Neuronal stem cell (in vitro differentiated cells): ENCODE data around the gene OR4K1.
"Not testable (repeated sequence)": the region's sequence is repeated elsewhere in the genome, so short reads cannot be mapped to it uniquely, and the experiment has no call there.

Experiments used
- DNase-seq: peaks from one replicate; pipeline ENCODE4 v3.0.0-alpha.2; 2013; ENCODE audit warnings: low spot score
- H2AFZ ChIP-seq: one replicate; pipeline ENCODE4 v1.6.1; 2013; ENCODE audit warnings: mild to moderate bottlenecking, low read length, inconsistent platforms
- H2AK5ac ChIP-seq: 2 replicates; pipeline ENCODE4 v1.6.1; 2013; ENCODE audit warnings: low read depth, mild to moderate bottlenecking, inconsistent platforms, low read length, moderate library complexity, mixed read lengths
- H2BK120ac ChIP-seq: 2 replicates; pipeline ENCODE4 v1.6.1; 2013; ENCODE audit warnings: low read depth, mild to moderate bottlenecking, inconsistent platforms, low read length, moderate library complexity, mixed read lengths
- H2BK12ac ChIP-seq: one replicate; pipeline ENCODE4 v1.6.1; 2013; ENCODE audit warnings: low read length, inconsistent platforms
- H2BK15ac ChIP-seq: 2 replicates; pipeline ENCODE4 v1.6.1; 2013; ENCODE audit warnings: mild to moderate bottlenecking, low read length, inconsistent platforms, mixed read lengths
- H2BK5ac ChIP-seq: one replicate; pipeline ENCODE4 v1.6.1; 2013; ENCODE audit warnings: inconsistent platforms, mild to moderate bottlenecking, low read length, moderate library complexity
- H3K14ac ChIP-seq: one replicate; pipeline ENCODE4 v1.6.1; 2013; ENCODE audit warnings: low read length, inconsistent platforms
- H3K18ac ChIP-seq: 2 replicates; pipeline ENCODE4 v1.6.1; 2013; ENCODE audit warnings: low read length, inconsistent platforms
- H3K23ac ChIP-seq: 2 replicates; pipeline ENCODE4 v1.6.1; 2013; ENCODE audit warnings: low read depth, mild to moderate bottlenecking, mixed read lengths, low read length, inconsistent platforms; ENCODE audit not compliant: poor library complexity
- H3K27ac ChIP-seq: replicated peaks from 3 replicates; pipeline ENCODE4 v1.5.1; 2013; ENCODE audit warnings: low read length, inconsistent platforms
- H3K27me3 ChIP-seq, 3 experiments: 2 replicates each; pipeline ENCODE4 v1.6.1; 2013; ENCODE audit warnings: low read length in 3 of 3, mild to moderate bottlenecking in 2 of 3, inconsistent platforms in 1 of 3, low read depth in 1 of 3, mixed read lengths in 1 of 3, moderate library complexity in 1 of 3; ENCODE audit not compliant: control insufficient read depth in 3 of 3, insufficient read depth in 3 of 3
- H3K36me3 ChIP-seq, 2 donors: replicated peaks in 1 of 2; 2 replicates each; pipeline ENCODE4 v1.6.1; 2013; ENCODE audit warnings: low read length in 2 of 2; ENCODE audit not compliant: control insufficient read depth in 2 of 2, insufficient read depth in 2 of 2
- H3K4ac ChIP-seq: 2 replicates; pipeline ENCODE4 v1.6.1; 2013; ENCODE audit warnings: inconsistent platforms, mild to moderate bottlenecking, low read length, moderate library complexity
- H3K4me1 ChIP-seq, 2 donors: 1 replicate in 1 of 2; 2 replicates in 1 of 2; pipeline ENCODE4 v1.6.1; 2013; ENCODE audit warnings: low read length in 2 of 2, low read depth in 1 of 2; ENCODE audit not compliant: control insufficient read depth in 2 of 2, insufficient read depth in 1 of 2
- H3K4me2 ChIP-seq: one replicate; pipeline ENCODE4 v1.6.1; 2013; ENCODE audit warnings: mild to moderate bottlenecking, low read length, inconsistent platforms; ENCODE audit not compliant: insufficient read depth, poor library complexity, severe bottlenecking
- H3K4me3 ChIP-seq, 2 donors: 2 replicates each; pipeline ENCODE4 v1.5.1; 2013; ENCODE audit warnings: low read length in 2 of 2, mild to moderate bottlenecking in 2 of 2, inconsistent platforms in 1 of 2, moderate library complexity in 1 of 2
- H3K79me1 ChIP-seq: one replicate; pipeline ENCODE4 v1.6.1; 2013; ENCODE audit warnings: low read depth, mild to moderate bottlenecking, inconsistent platforms, low read length, moderate library complexity
- H3K9ac ChIP-seq: one replicate; pipeline ENCODE4 v1.6.1; 2013; ENCODE audit warnings: mild to moderate bottlenecking, low read depth, low read length, inconsistent platforms; ENCODE audit not compliant: poor library complexity
- H3K9me3 ChIP-seq, 2 donors: replicated peaks in 1 of 2; 2 replicates each; pipeline versions ENCODE3 to v1.6.1; 2013; ENCODE audit warnings: low read length in 2 of 2, mild to moderate bottlenecking in 2 of 2, inconsistent platforms in 1 of 2, low read depth in 1 of 2, mixed read lengths in 1 of 2, moderate library complexity in 1 of 2; ENCODE audit not compliant: control insufficient read depth in 2 of 2, insufficient read depth in 1 of 2
- H4K8ac ChIP-seq: one replicate; pipeline ENCODE4 v1.6.1; 2013; ENCODE audit warnings: low read depth, mild to moderate bottlenecking, inconsistent platforms, low read length, moderate library complexity
- H4K91ac ChIP-seq: one replicate; pipeline ENCODE4 v1.6.1; 2013; ENCODE audit warnings: low read length, low read depth, mild to moderate bottlenecking, inconsistent platforms; ENCODE audit not compliant: poor library complexity
- WGBS, 2 donors: extraction: QIAGEN DNeasy Blood & Tissue Kit; methylation state at CpG; one replicate each; pipeline ENCODE4 v1.1.7; 2013; ENCODE audit warnings: missing lambda C conversion rate in 2 of 2, mixed read lengths in 1 of 2; ENCODE audit not compliant: insufficient read length in 2 of 2, insufficient replicate concordance in 1 of 2; ENCODE audit errors: extremely low coverage in 2 of 2; 5-methylcytosine and 5-hydroxymethylcytosine counted together

OR4K1 gene

GRCh38 chr14:19949218-19949617 is 18.5 kb downstream of the OR4K1 start:
- Histone ChIP-seq H2BK5ac (no peak overlapping the region), H2BK120ac (no peak overlapping the region), H2BK12ac (no peak overlapping the region), H3K14ac (no peak overlapping the region), H3K4me2 (no peak overlapping the region), H2AFZ (no peak overlapping the region), H3K18ac (no peak overlapping the region), H3K4me1 (no peaks in the 10 kb centered on the region), H3K27me3 (no peaks in the 10 kb centered on the region), H3K4ac (no peak overlapping the region), H3K23ac (no peak overlapping the region), H3K4me3 (no peak overlapping the region), H3K27ac (no peak overlapping the region), H3K9ac (no peak overlapping the region), H4K8ac (no peak overlapping the region), H4K91ac (no peak overlapping the region), H2BK15ac (no peak overlapping the region), H3K36me3 (no peaks in the 10 kb centered on the region), H3K9me3 (no peaks in the 10 kb centered on the region), H3K79me1 (no peaks in the 10 kb centered on the region), H2AK5ac (no peak overlapping the region)
- WGBS, 2 donors: 100% methylated on average over 1 of the region's 2 CpGs
- no peak for DNase-seq

- not testable (repeated sequence) for H2BK15ac ChIP-seq, DNase-seq, H4K91ac ChIP-seq, H3K79me1 ChIP-seq, H2BK5ac ChIP-seq, H2BK120ac ChIP-seq, H3K4me2 ChIP-seq, H3K27ac ChIP-seq, H3K27me3 ChIP-seq, H3K4me3 ChIP-seq, H3K36me3 ChIP-seq, H2BK12ac ChIP-seq, H3K14ac ChIP-seq, H3K4me1 ChIP-seq, H3K23ac ChIP-seq, H3K9me3 ChIP-seq, H3K9ac ChIP-seq, H3K4ac ChIP-seq, H2AK5ac ChIP-seq, H3K18ac ChIP-seq, H2AFZ ChIP-seq, H4K8ac ChIP-seq
- no CpG with 5 or more reads among the region's 2 CpGs for WGBS, 2 donors
Observed at GRCh38 chr14:19969735-19970134, 39.0 kb downstream of the OR4K1 start.

GRCh38 chr14:19974844-19975243 is 44.1 kb downstream of the OR4K1 start:
- no peak for DNase-seq
- H3K18ac ChIP-seq: no peak overlapping the region
- no peak overlapping the region for H2BK5ac ChIP-seq

GRCh38 chr14:19975291-19975690 is 44.6 kb downstream of the OR4K1 start, which contains the start of gene OR4K15:
Gene OR4K15 (plus strand): TSS chr14:19975591. CDS start chr14:19975591, 0 bp downstream.
- H3K79me1 ChIP-seq: no peaks in the 10 kb centered on the region
- H2BK120ac ChIP-seq: no peak within 1 kb of the TSS
- H3K14ac ChIP-seq: no peak within 1 kb of the TSS
- H3K36me3 ChIP-seq: no peaks in the 10 kb centered on the region
- no peak within 1 kb of the TSS for H3K4me3 ChIP-seq
- H3K4me1 ChIP-seq: no peaks in the 10 kb centered on the region
- no peak within 1 kb of the TSS for H2BK12ac ChIP-seq
- H3K9me3 ChIP-seq: no peaks in the 10 kb centered on the region
- no peak within 1 kb of the TSS for H2BK15ac ChIP-seq
- no peak within 1 kb of the TSS for H3K9ac ChIP-seq
- no peak within 1 kb of the TSS for H2AK5ac ChIP-seq
- H3K27me3 ChIP-seq: no peaks in the 10 kb centered on the region
- no peak within 1 kb of the TSS for H4K91ac ChIP-seq
- H4K8ac ChIP-seq: no peak within 1 kb of the TSS
- no peak within 1 kb of the TSS for H3K4ac ChIP-seq
- no CpG with 5 or more reads among the region's 3 CpGs for WGBS, 2 donors
- no peak within 1 kb of the TSS for H3K23ac ChIP-seq
- H3K4me2 ChIP-seq: no peak within 1 kb of the TSS
- DNase-seq: no peak
- no peak within 1 kb of the TSS for H3K27ac ChIP-seq
- no peak within 1 kb of the TSS for H2BK5ac ChIP-seq
- no peak within 1 kb of the TSS for H3K18ac ChIP-seq
- H2AFZ ChIP-seq: no peak within 1 kb of the TSS

More at GRCh38 chr14:19974844-19975243, 44.1 kb downstream of the OR4K1 start:
- H3K23ac ChIP-seq: no peak overlapping the region
- H4K91ac ChIP-seq: no peak overlapping the region
- H2AFZ ChIP-seq: no peak overlapping the region
- H3K27ac ChIP-seq: no peak overlapping the region
- no peak overlapping the region for H3K4me2 ChIP-seq
- no peak overlapping the region for H2BK120ac ChIP-seq
- no peak overlapping the region for H2AK5ac ChIP-seq
- no peak overlapping the region for H2BK12ac ChIP-seq
- WGBS, 2 donors: no CpG with 5 or more reads among the region's 1 CpG
- no peak overlapping the region for H3K9ac ChIP-seq
- H3K4ac ChIP-seq: no peak overlapping the region
- no peak overlapping the region for H3K4me3 ChIP-seq
- H3K9me3 ChIP-seq: no peaks in the 10 kb centered on the region
- no peaks in the 10 kb centered on the region for H3K36me3 ChIP-seq
- H2BK15ac ChIP-seq: no peak overlapping the region
- no peaks in the 10 kb centered on the region for H3K79me1 ChIP-seq
- H3K14ac ChIP-seq: no peak overlapping the region
- H3K4me1 ChIP-seq: no peaks in the 10 kb centered on the region
- no peak overlapping the region for H4K8ac ChIP-seq
- no peaks in the 10 kb centered on the region for H3K27me3 ChIP-seq
